ENCODE results near the gene CRNKL1. TPM values are rescaled to one million over a fixed set of nuclear protein-coding genes. Genes with fewer than 3 reads are reported as not detected.

Gene CRNKL1
- total RNA-seq, 1 donor from 2014 or later: 24.6 TPM

- no peaks in the 10 kb centered on the region for H3K36me3 Mint-ChIP-seq (ENCODE audit: low read depth, unreplicated experiment)
- no peaks in the 10 kb centered on the region for H3K9me3 Mint-ChIP-seq (ENCODE audit: unreplicated experiment)
- no peak overlapping the region for H3K27ac Mint-ChIP-seq (ENCODE audit: unreplicated experiment)
- TF ChIP-seq CTCF (IDR thresholded peaks at IDR 0.05; ENCODE audit: unreplicated experiment): no peak
- no peaks in the 10 kb centered on the region for H3K4me1 Mint-ChIP-seq (ENCODE audit: unreplicated experiment)
- H3K4me3 Mint-ChIP-seq (ENCODE audit: unreplicated experiment): no peak overlapping the region
- peaks cover 3% of the 10 kb centered on the region for H3K27me3 Mint-ChIP-seq (ENCODE audit: unreplicated experiment)
- DNase-seq (ENCODE audit: low spot score): no peak
Measured at GRCh38 chr20:20085071-20085470, 32.8 kb upstream of the CRNKL1 start.

- Mint-ChIP-seq H3K27ac (ENCODE audit: unreplicated experiment) (no peak overlapping the region), H3K36me3 (ENCODE audit: low read depth, unreplicated experiment) (no peaks in the 10 kb centered on the region), H3K4me1 (ENCODE audit: unreplicated experiment) (no peaks in the 10 kb centered on the region), H3K4me3 (ENCODE audit: unreplicated experiment) (no peak overlapping the region), H3K27me3 (ENCODE audit: unreplicated experiment) (peaks cover 1% of the 10 kb centered on the region), H3K9me3 (ENCODE audit: unreplicated experiment) (no peaks in the 10 kb centered on the region)
- DNase-seq (ENCODE audit: low spot score): no peak
- no peak for TF ChIP-seq CTCF (IDR thresholded peaks at IDR 0.05; ENCODE audit: unreplicated experiment)
Measured at GRCh38 chr20:20084296-20084752, 32.1 kb upstream of the CRNKL1 start.

GRCh38 chr20:20083807-20084206 is 31.5 kb upstream of the CRNKL1 start:
- Mint-ChIP-seq H3K27me3 (ENCODE audit: unreplicated experiment) (peaks cover 3% of the 10 kb centered on the region), H3K4me1 (ENCODE audit: unreplicated experiment) (no peaks in the 10 kb centered on the region), H3K9me3 (ENCODE audit: unreplicated experiment) (no peaks in the 10 kb centered on the region), H3K27ac (ENCODE audit: unreplicated experiment) (no peak overlapping the region), H3K4me3 (ENCODE audit: unreplicated experiment) (no peak overlapping the region), H3K36me3 (ENCODE audit: low read depth, unreplicated experiment) (no peaks in the 10 kb centered on the region)
- peak; percentile 60 for TF ChIP-seq CTCF (IDR thresholded peaks at IDR 0.05; ENCODE audit: unreplicated experiment)
- DNase-seq (ENCODE audit: low spot score): no peak

DNA sequence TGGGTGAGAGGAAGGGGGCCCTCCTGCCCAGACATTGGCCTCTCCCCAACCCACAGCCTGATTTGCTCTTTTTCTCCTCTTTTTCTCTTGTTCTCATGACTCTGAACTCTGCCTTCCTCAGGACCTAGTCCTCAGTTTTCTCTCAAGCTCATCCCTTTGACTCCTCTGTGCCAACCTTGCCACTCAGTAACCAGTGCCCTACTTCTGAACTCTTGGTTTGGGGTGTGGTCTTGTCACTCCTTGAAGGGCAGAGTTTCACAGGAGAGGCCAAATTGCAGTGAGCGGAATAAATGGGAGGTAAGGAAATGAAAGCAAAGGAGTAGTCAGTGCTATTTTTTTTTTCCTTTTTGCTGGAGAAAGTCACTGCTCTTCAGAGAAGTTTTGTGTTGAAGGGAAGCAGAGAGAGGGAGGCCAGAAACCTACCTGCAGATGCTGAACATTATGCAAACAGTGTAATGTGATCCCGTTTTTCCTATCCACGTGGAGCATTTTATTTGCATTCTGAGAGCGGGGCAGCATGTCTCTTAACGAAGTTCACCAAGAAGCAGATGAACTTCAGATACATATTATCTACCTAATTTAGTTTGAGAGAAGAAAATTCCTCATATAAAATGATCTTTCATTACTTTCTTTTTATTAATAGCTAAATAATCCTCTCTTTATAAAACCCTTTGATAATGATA is 27.0 kb upstream of the CRNKL1 start:
- no peak overlapping the region for H3K27ac Mint-ChIP-seq (ENCODE audit: unreplicated experiment)
- DNase-seq (ENCODE audit: low spot score): no peak
- no peaks in the 10 kb centered on the region for H3K4me1 Mint-ChIP-seq (ENCODE audit: unreplicated experiment)
- H3K27me3 Mint-ChIP-seq (ENCODE audit: unreplicated experiment): peaks cover 2% of the 10 kb centered on the region
- H3K36me3 Mint-ChIP-seq (ENCODE audit: low read depth, unreplicated experiment): no peaks in the 10 kb centered on the region
- TF ChIP-seq CTCF (IDR thresholded peaks at IDR 0.05; ENCODE audit: unreplicated experiment): no peak
- no peak overlapping the region for H3K4me3 Mint-ChIP-seq (ENCODE audit: unreplicated experiment)
- no peaks in the 10 kb centered on the region for H3K9me3 Mint-ChIP-seq (ENCODE audit: unreplicated experiment)

DNA sequence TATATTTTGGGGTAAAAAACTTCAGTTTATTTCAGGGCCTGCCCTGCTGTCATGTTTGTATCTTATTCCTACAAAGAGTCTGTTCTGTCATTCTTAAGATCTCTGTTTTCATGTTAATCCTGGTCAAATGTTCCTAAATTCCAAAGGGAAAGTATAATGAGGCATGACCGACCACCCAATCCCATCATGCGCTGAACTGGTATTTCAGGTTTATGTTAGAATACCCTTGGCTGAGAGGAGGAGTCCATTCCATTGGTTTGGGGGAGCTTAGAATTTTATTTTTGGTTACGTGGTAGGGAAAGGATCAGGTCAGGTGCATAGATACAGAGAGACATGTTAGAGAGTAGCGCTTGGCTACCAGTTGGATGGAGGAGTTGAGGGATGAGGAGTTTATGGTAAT is 25.8 kb upstream of the CRNKL1 start:
- Mint-ChIP-seq H3K4me1 (ENCODE audit: unreplicated experiment) (no peaks in the 10 kb centered on the region), H3K27me3 (ENCODE audit: unreplicated experiment) (peaks cover 2% of the 10 kb centered on the region), H3K27ac (ENCODE audit: unreplicated experiment) (no peak overlapping the region), H3K36me3 (ENCODE audit: low read depth, unreplicated experiment) (no peaks in the 10 kb centered on the region), H3K9me3 (ENCODE audit: unreplicated experiment) (no peaks in the 10 kb centered on the region), H3K4me3 (ENCODE audit: unreplicated experiment) (no peak overlapping the region)
- DNase-seq (ENCODE audit: low spot score): no peak
- TF ChIP-seq CTCF (IDR thresholded peaks at IDR 0.05; ENCODE audit: unreplicated experiment): no peak

All from endothelial cell (in vitro differentiated cells).